ENCODE results near the gene DPP10. TPM values are rescaled to one million over a fixed set of nuclear protein-coding genes. Genes with fewer than 3 reads are reported as not detected.
A peak's percentile ranks its signal among the peaks of the same experiment; 100 is the strongest.

The DPP10 gene
- total RNA-seq, 1 experiment from 2014 or later: not detected

DNA sequence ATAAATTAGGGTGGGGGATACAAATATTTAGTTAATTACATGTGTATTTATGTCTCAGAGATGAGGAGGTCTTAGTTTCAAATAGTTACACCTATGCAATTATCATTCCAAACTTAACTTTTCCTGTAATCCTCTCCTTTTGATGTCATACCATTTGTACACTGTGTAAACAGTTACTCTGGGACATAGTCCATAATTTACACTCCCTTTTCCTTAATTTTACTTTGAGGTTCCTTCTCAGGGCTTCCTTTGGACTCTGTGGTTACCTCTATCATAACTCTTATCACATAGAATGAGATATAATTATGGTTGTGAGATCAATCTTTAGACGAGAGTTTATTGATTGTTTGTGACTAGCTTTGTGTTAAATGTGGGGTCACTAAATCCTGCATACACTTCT is 84.4 kb downstream of the DPP10 start:
- DNase-seq (ENCODE audit: low read depth in 1 of 2, low spot score in 2 of 2): no peak
- Histone ChIP-seq H3K27me3 (replicated peaks) (no peaks in the 10 kb centered on the region), H3K4me3 (no peak overlapping the region), H3K4me1 (replicated peaks) (no peaks in the 10 kb centered on the region), H3K9me3 (replicated peaks) (no peaks in the 10 kb centered on the region), H3K27ac (no peak overlapping the region), H3K36me3 (no peaks in the 10 kb centered on the region)

- Histone ChIP-seq H3K27ac (no peak overlapping the region), H3K36me3 (no peaks in the 10 kb centered on the region), H3K9me3 (replicated peaks) (no peaks in the 10 kb centered on the region), H3K4me3 (no peak overlapping the region), H3K4me1 (replicated peaks) (no peaks in the 10 kb centered on the region), H3K27me3 (replicated peaks) (no peaks in the 10 kb centered on the region)
- no peak for DNase-seq (ENCODE audit: low read depth in 1 of 2, low spot score in 2 of 2)
Measured at GRCh38 chr2:114527330-114527983, 85.0 kb downstream of the DPP10 start.

DNA sequence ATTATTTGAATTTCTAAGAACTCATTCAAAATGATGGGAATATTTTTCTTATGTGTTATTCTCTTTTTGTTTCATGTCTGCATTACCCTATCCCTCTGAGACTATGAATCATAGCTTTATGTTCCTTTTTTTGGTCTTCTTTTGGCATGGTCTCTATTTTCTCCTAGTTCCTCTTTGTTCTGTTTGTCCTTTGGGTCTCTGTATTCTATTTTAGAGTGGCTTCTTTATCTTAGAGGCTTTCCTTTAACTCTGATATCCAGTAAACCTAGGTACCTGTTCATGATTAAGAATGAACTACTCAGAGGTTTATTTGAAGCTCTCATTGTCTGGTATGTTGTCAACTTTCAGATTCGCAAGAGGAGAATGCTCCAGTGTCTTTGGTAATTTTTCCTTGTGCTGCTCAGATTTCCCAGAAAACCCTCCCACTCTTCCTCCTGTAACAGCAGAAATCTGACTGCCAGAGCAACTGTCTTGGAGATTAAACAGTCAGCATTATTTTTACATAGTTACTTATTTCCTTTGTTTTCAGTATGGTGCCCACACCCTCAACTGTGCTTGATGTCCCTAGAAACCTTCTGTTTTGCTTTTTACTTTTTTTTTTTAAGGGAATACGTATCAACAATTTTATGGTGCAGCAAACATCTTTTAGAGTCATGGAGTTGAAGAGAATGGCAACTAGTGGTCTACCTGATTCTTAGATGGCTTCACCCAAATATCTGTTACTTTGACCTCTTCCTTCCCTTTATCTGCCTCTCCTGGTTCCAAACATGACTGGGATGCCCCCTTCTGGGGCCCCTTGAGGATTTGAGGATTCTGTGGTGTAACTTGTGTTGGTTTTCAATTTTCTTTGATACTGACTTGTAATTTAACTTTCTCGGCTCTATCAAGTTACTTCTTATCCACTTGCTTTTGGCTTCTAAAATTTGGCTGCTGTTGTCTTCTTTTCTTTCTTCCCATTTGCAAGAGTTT is 92.0 kb downstream of the DPP10 start:
- H3K4me1 ChIP-seq (replicated peaks): no peaks in the 10 kb centered on the region
- no peaks in the 10 kb centered on the region for H3K36me3 ChIP-seq
- DNase-seq (ENCODE audit: low read depth in 1 of 2, low spot score in 2 of 2): no peak
- H3K4me3 ChIP-seq: no peak overlapping the region
- H3K9me3 ChIP-seq (replicated peaks): no peaks in the 10 kb centered on the region
- no peaks in the 10 kb centered on the region for H3K27me3 ChIP-seq (replicated peaks)
- no peak overlapping the region for H3K27ac ChIP-seq

GRCh38 chr2:114537777-114538176 is 95.3 kb downstream of the DPP10 start:
- H3K4me3 ChIP-seq: no peak overlapping the region
- no peak overlapping the region for H3K27ac ChIP-seq
- H3K9me3 ChIP-seq (replicated peaks): no peaks in the 10 kb centered on the region
- DNase-seq (ENCODE audit: low read depth in 1 of 2, low spot score in 2 of 2): no peak
- H3K4me1 ChIP-seq (replicated peaks): no peaks in the 10 kb centered on the region
- no peaks in the 10 kb centered on the region for H3K36me3 ChIP-seq
- H3K27me3 ChIP-seq (replicated peaks): no peaks in the 10 kb centered on the region

DNA sequence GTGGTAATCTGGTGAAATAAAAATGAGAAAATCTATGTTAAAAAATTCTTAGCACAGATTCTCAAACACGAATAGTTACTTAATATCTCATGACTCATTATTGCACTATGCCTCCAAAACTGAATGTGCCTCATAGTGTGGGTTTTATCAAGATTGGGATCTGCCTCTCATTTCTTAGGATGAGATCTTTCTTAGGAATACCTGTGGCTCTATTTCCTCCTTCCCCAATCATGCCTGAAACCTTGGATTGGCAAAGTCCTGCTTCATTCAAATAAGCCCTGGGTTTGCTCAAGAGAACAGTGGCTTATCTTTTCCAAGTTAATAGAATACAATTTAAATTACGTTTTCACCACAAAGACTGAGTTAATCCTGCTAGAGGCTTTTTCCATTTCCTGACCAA is 100.3 kb downstream of the DPP10 start:
- Histone ChIP-seq H3K36me3 (no peaks in the 10 kb centered on the region), H3K9me3 (replicated peaks) (no peaks in the 10 kb centered on the region), H3K27ac (no peak overlapping the region), H3K4me3 (no peak overlapping the region), H3K27me3 (replicated peaks) (no peaks in the 10 kb centered on the region), H3K4me1 (replicated peaks) (no peaks in the 10 kb centered on the region)
- DNase-seq (ENCODE audit: low read depth in 1 of 2, low spot score in 2 of 2): no peak

DNA sequence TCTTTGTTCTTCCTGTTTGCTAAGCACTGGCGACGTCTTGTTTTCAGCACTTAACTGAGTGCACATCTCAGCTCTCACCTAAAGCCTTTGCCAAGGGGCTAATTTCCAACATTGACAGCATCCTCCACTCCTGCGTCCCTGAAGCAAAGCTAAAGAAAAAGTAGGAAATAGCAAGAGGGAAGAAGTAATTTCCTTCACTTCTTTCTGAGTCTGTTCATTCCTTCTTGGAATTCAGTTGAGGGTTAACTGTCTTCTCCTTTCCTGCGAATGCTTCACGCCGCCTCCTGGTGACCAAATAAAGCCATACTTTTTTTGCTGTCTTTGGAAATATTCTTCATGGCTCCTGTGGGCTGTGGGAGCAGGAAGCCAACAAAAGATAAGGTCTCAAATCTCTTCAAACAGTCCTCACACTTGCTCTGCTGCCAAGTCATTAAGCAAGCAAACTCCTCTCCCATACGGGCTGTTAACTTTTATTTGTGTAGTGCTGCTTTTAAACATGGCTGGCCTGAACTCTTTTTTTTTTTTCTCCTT is 100.9 kb downstream of the DPP10 start:
- no peaks in the 10 kb centered on the region for H3K36me3 ChIP-seq
- no peaks in the 10 kb centered on the region for H3K4me1 ChIP-seq (replicated peaks)
- DNase-seq (ENCODE audit: low read depth in 1 of 2, low spot score in 2 of 2): no peak
- H3K27me3 ChIP-seq (replicated peaks): no peaks in the 10 kb centered on the region
- H3K27ac ChIP-seq: no peak overlapping the region
- no peaks in the 10 kb centered on the region for H3K9me3 ChIP-seq (replicated peaks)
- H3K4me3 ChIP-seq: no peak overlapping the region

DNA sequence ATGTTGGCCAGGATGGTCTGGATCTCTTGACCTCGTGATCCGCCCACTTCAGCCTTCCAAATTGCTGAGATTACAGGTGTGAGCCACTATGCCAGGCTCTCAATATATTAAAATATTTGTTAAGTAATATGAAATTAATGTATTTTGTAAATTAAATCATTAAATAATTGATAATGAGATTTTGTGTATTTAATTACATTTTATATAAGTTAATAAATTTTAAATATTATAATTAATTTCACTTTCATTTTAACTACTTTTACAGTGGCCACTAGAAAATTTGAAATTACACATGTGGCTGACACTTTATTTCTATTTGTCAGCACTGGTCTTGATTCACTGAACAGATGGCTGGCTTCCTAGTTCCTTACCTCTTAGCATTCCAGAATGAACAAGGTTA is 102.6 kb downstream of the DPP10 start:
- no peak overlapping the region for H3K4me3 ChIP-seq

DNA sequence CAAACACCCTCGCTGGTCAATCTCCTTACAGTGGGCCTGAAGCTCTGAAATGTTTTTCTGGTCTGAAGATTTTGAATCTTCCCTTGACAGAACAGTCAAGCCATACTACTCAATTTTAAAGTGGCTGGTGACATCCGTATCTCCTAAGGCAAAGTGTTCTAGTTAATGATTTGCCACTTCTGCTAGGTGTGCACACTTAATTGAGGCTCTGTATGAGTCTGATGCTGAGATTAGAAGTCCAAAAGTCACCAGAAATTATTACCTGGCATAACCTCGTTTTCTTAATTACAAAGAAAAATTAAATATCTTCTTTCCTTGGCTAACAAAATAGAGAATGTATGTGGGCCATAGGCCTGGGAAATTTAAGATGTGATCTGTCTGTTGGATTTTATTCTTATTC is 104.1 kb downstream of the DPP10 start:
- H3K4me3 ChIP-seq: no peak overlapping the region
- H3K36me3 ChIP-seq: no peaks in the 10 kb centered on the region
- H3K27ac ChIP-seq: no peak overlapping the region
- H3K9me3 ChIP-seq (replicated peaks): no peaks in the 10 kb centered on the region
- no peaks in the 10 kb centered on the region for H3K4me1 ChIP-seq (replicated peaks)
- H3K27me3 ChIP-seq (replicated peaks): no peaks in the 10 kb centered on the region
- no peak for DNase-seq (ENCODE audit: low read depth in 1 of 2, low spot score in 2 of 2)

More for the DNA sequence above, 102.6 kb downstream of the DPP10 start:
- no peaks in the 10 kb centered on the region for H3K27me3 ChIP-seq (replicated peaks)
- DNase-seq (ENCODE audit: low read depth in 1 of 2, low spot score in 2 of 2): no peak
- no peaks in the 10 kb centered on the region for H3K36me3 ChIP-seq
- H3K4me1 ChIP-seq (replicated peaks): no peaks in the 10 kb centered on the region
- H3K27ac ChIP-seq: no peak overlapping the region
- H3K9me3 ChIP-seq (replicated peaks): no peaks in the 10 kb centered on the region

DNA sequence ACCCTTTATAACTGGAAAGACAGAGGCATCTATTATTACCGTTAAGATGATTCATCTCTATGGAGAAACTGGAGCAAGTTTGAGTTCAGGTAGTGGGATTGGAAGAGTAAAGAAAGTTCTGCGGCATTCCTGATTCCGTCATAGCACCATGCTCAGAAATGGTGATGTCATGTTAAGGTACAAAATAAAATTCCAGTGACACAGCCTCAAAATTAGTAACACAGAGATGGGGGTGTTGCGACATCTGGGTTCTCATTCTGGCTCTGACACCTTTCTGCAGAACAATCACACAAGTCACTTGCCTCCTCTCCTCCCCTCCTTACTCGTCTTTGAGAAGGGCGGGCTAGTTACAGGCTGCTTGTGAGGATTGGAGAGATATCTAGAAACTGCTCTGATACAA is 105.7 kb downstream of the DPP10 start:
- H3K27me3 ChIP-seq (replicated peaks): no peaks in the 10 kb centered on the region
- no peaks in the 10 kb centered on the region for H3K9me3 ChIP-seq (replicated peaks)
- DNase-seq (ENCODE audit: low read depth in 1 of 2, low spot score in 2 of 2): no peak
- no peak overlapping the region for H3K27ac ChIP-seq
- no peak overlapping the region for H3K4me3 ChIP-seq
- no peaks in the 10 kb centered on the region for H3K36me3 ChIP-seq
- no peaks in the 10 kb centered on the region for H3K4me1 ChIP-seq (replicated peaks)

GRCh38 chr2:114550364-114550763 is 107.9 kb downstream of the DPP10 start:
- Histone ChIP-seq H3K4me1 (replicated peaks) (no peaks in the 10 kb centered on the region), H3K9me3 (replicated peaks) (no peaks in the 10 kb centered on the region), H3K27ac (no peak overlapping the region), H3K27me3 (replicated peaks) (no peaks in the 10 kb centered on the region), H3K36me3 (no peaks in the 10 kb centered on the region), H3K4me3 (no peak overlapping the region)
- no peak for DNase-seq (ENCODE audit: low read depth in 1 of 2, low spot score in 2 of 2)

DNA sequence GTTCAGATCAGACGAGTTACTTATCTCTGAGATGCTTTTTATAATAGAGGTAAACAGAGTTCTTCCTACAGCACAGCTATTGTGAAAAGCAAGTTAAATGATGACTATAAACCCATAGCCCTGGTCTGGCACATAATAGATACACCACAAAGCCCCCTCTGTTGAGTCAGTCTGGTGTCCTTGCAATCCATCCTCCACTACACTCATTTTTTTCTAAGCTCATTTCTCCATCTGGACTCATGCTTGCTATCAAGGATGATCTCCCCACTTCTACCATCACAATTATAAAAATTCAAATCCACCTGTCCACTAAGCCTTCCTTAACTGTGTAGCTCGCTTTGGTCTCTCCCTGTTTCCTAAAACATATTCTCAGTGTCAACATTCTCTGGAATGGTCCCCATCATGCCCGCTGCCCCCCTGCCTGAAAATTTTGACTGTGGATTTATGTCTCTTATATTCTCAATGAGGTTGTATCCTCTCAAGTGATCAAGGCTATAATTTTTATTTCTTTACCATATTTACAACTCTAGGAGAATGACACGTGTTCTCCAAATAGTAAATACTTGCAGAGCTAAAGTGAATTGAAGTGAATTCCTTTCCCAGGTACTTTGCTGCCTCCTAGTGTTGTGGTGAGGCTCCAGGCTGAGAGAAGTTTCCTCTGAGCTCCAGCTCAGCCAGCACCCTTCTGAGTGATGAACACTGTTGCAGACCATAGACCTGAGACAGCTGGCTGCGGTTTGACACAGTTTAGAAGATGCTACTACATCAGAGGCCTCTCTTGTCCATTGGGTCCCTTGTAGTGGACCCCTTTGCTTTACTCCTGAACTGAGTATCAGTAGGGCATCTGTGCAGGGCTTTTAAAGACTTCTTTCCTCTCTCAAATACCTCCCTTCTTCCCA is 108.7 kb downstream of the DPP10 start:
- DNase-seq (ENCODE audit: low read depth in 1 of 2, low spot score in 2 of 2): peak in 1 of 2 experiments; percentile 8
- H3K9me3 ChIP-seq (replicated peaks): no peaks in the 10 kb centered on the region

DNA sequence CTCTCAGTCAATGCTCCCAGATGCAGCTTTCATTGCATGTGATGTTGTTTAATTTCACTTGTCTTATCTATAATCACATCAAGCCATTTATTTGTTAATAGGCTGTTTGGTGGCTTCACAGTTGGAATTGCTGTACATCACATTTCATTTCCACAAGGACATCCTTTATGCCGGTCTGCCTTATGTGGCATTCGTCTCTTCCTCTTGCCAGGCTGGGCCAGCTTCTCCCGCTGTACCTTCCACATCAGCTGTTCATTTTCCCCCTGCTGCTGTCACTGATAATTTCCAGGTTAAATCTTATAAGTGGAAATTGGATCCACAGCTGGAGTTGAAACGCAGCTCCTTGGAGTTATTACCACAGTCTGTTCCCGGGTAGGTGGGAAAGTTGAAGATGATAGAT is 110.6 kb downstream of the DPP10 start:
- H3K36me3 ChIP-seq: no peaks in the 10 kb centered on the region
- H3K27ac ChIP-seq: no peak overlapping the region
- no peaks in the 10 kb centered on the region for H3K9me3 ChIP-seq (replicated peaks)
- no peaks in the 10 kb centered on the region for H3K27me3 ChIP-seq (replicated peaks)
- no peak for DNase-seq (ENCODE audit: low read depth in 1 of 2, low spot score in 2 of 2)
- no peak overlapping the region for H3K4me3 ChIP-seq
- H3K4me1 ChIP-seq (replicated peaks): no peaks in the 10 kb centered on the region

More for the DNA sequence above, 108.7 kb downstream of the DPP10 start:
- Histone ChIP-seq H3K27me3 (replicated peaks) (no peaks in the 10 kb centered on the region), H3K4me1 (replicated peaks) (no peaks in the 10 kb centered on the region), H3K36me3 (no peaks in the 10 kb centered on the region), H3K27ac (no peak overlapping the region), H3K4me3 (no peak overlapping the region)

GRCh38 chr2:114569166-114569565 is 126.7 kb downstream of the DPP10 start:
- Histone ChIP-seq H3K9me3 (replicated peaks) (no peaks in the 10 kb centered on the region), H3K27me3 (replicated peaks) (no peaks in the 10 kb centered on the region), H3K27ac (no peak overlapping the region), H3K4me3 (no peak overlapping the region), H3K4me1 (replicated peaks) (no peaks in the 10 kb centered on the region), H3K36me3 (no peaks in the 10 kb centered on the region)
- DNase-seq (ENCODE audit: low read depth in 1 of 2, low spot score in 2 of 2): no peak
